Measurements from ENCODE around the gene CYP26C1. TPM values are rescaled to one million over a fixed set of nuclear protein-coding genes. Genes with fewer than 3 reads are reported as not detected.

CYP26C1 gene
- total RNA-seq, 4 donors from 2014 or later, result under 0.01 to 0.39 (median under 0.01) TPM; not detected in 1

GRCh38 chr10:93071177-93071472 is 10.5 kb downstream of the CYP26C1 start:
- intact Hi-C loops (cut with DNase I), result no loop called here
- Histone ChIP-seq H3K27me3 (peaks cover 10 to 100% (median 50%) of the 10 kb centered on the region in 4 donors), H3K9me3 (no peaks in the 10 kb centered on the region), H3K36me3 (no peaks in the 10 kb centered on the region), H3K27ac (replicated peaks in 1 of 4) (no peak overlapping the region), H3K4me1 (peaks cover 35 to 63% (median 56%) of the 10 kb centered on the region in 4 donors), H3K4me3 (no peak overlapping the region)
- DNase-seq (ENCODE audit: extremely low spot score), result peak; percentile 68
- WGBS, result 72% methylated on average over 7 of the region's 7 CpGs
- TF ChIP-seq, protein P1, sequence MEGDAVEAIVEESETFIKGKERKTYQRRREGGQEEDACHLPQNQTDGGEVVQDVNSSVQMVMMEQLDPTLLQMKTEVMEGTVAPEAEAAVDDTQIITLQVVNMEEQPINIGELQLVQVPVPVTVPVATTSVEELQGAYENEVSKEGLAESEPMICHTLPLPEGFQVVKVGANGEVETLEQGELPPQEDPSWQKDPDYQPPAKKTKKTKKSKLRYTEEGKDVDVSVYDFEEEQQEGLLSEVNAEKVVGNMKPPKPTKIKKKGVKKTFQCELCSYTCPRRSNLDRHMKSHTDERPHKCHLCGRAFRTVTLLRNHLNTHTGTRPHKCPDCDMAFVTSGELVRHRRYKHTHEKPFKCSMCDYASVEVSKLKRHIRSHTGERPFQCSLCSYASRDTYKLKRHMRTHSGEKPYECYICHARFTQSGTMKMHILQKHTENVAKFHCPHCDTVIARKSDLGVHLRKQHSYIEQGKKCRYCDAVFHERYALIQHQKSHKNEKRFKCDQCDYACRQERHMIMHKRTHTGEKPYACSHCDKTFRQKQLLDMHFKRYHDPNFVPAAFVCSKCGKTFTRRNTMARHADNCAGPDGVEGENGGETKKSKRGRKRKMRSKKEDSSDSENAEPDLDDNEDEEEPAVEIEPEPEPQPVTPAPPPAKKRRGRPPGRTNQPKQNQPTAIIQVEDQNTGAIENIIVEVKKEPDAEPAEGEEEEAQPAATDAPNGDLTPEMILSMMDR (IDR thresholded peaks at IDR 0.05), result no peak
- TF ChIP-seq POLR2A (IDR thresholded peaks at IDR 0.05; ENCODE audit: low read depth), result no peak
- TF ChIP-seq POLR2AphosphoS5 (IDR thresholded peaks at IDR 0.05), result no peak
- no peak for TF ChIP-seq EP300 (IDR thresholded peaks at IDR 0.05)

DNA sequence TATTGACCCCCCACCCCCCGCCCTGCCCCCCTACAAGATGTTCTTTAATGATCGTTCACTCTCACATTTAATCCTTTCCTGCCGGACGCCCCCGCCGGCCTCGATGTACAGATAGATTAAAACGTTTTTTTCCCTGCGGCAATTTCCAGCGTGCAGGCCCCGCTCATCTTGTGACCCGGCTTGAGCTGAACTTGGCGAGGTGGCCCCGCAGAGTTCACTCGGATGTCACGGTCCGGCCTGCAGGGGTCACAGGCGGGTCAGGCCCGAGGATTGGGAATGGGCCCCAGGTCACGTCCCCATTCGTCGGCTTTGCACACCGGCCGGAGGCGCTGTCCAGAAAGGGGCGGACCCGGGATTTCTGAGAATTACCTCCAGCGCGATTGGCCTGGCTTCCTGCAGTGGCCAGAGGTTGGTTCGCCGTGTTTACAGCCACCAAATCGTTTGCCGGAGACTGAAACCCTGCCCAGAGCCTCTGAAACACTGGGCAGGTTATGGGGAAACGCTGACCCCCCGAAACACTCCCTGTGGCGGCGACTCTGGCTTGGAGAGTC is 11.2 kb downstream of the CYP26C1 start:
- Histone ChIP-seq H3K27me3 (peaks cover 10 to 98% (median 44%) of the 10 kb centered on the region in 4 donors), H3K27ac (replicated peaks in 1 of 4) (no peak overlapping the region), H3K36me3 (no peaks in the 10 kb centered on the region), H3K9me3 (no peaks in the 10 kb centered on the region), H3K4me1 (peaks cover 35 to 58% (median 54%) of the 10 kb centered on the region in 4 donors), H3K4me3 (peak overlapping the region; percentile 42 to 52 (median 46))
- DNase-seq (ENCODE audit: extremely low spot score), result peak; percentile 90
- intact Hi-C loops (cut with DNase I), result no loop called here
- WGBS, result 4% methylated on average over 25 of the region's 37 CpGs
- TF ChIP-seq EP300 (IDR thresholded peaks at IDR 0.05) (no peak), POLR2AphosphoS5 (IDR thresholded peaks at IDR 0.05) (no peak), POLR2A (IDR thresholded peaks at IDR 0.05; ENCODE audit: low read depth) (no peak)
- TF ChIP-seq, protein P1 (IDR thresholded peaks at IDR 0.05), result no peak

- Histone ChIP-seq H3K4me3 (peak overlapping the region; percentile 42 to 52 (median 46)), H3K9me3 (no peaks in the 10 kb centered on the region), H3K27me3 (peaks cover 10 to 93% (median 44%) of the 10 kb centered on the region in 4 donors), H3K27ac (replicated peaks in 1 of 4) (no peak overlapping the region), H3K36me3 (no peaks in the 10 kb centered on the region), H3K4me1 (peaks cover 35 to 58% (median 54%) of the 10 kb centered on the region in 4 donors)
- DNase-seq (ENCODE audit: extremely low spot score), result no peak
- TF ChIP-seq EP300 (IDR thresholded peaks at IDR 0.05) (no peak), POLR2A (IDR thresholded peaks at IDR 0.05; ENCODE audit: low read depth) (no peak), POLR2AphosphoS5 (IDR thresholded peaks at IDR 0.05) (no peak)
- TF ChIP-seq, protein P1 (IDR thresholded peaks at IDR 0.05), result no peak
- WGBS, result 1% methylated on average over 15 of the region's 27 CpGs
- intact Hi-C loops (cut with DNase I), result no loop called here
These were observed 11.7 kb downstream of the CYP26C1 start for GRCh38 chr10:93072225-93072712.

DNA sequence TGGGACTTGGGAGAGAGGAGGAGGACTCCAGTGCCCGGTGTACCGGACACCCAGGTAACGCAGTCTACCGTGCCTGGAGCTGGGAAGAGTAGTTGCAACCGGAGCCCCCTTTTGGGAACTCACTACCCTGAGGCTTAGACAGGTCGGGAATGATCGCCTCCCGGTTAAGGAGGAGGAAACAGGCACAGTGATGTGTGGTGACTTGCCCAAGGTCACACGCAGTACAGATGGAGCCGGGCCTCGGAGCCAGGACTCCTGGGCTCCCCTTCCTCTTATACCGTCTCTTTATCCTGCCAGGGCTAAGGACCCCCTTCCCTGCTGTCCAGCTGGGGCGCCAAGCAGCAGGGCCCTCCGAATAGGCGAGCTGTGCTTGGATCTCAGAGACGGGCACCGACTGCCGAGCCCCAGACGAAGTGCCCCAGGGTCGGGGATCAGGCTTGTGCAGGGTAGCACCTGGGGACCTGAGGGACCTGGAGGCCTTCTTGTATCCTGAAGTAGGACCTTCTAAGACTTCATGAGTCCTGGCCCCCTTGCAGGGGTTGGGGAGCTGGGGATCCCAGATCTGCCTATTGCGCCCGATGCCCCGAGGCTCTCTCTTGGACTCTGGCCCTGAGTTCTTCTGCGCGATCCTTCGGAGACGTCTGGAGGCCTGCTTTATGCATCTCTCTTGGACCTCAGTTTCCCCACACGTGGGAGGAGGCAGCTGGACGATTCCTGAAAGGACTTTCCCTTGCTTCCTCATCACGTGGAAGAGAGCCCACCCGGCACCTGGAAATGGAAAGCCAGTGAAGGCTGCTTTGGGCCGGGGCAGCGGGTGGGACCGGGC is 12.3 kb downstream of the CYP26C1 start:
- Histone ChIP-seq H3K9me3 (no peaks in the 10 kb centered on the region), H3K4me1 (peaks cover 35 to 56% (median 53%) of the 10 kb centered on the region in 4 donors), H3K36me3 (no peaks in the 10 kb centered on the region), H3K4me3 (peak overlapping the region; percentile 42 to 52 (median 46)), H3K27ac (replicated peaks in 1 of 4) (no peak overlapping the region), H3K27me3 (peaks cover 10 to 87% (median 42%) of the 10 kb centered on the region in 4 donors)
- WGBS, result 4% methylated on average over 18 of the region's 34 CpGs
- no peak for TF ChIP-seq EP300 (IDR thresholded peaks at IDR 0.05)
- TF ChIP-seq, protein P1 (IDR thresholded peaks at IDR 0.05), result no peak
- no peak for TF ChIP-seq POLR2AphosphoS5 (IDR thresholded peaks at IDR 0.05)
- no peak for TF ChIP-seq POLR2A (IDR thresholded peaks at IDR 0.05; ENCODE audit: low read depth)
- DNase-seq (ENCODE audit: extremely low spot score), result peak; percentile 92
- intact Hi-C loops (cut with DNase I), result no loop called here
